Kasumi-1 (cell line): ENCODE results near the gene NIN.

Experiments used
- DNase-seq, 2 experiments: peaks; one replicate each; lab custom pipeline; 2025; lab: John Stamatoyannopoulos, UW

Gene NIN

GRCh38 chr14:50762001-50762930 is 68.7 kb downstream of the NIN start:
- DNase-seq: no peak

DNA sequence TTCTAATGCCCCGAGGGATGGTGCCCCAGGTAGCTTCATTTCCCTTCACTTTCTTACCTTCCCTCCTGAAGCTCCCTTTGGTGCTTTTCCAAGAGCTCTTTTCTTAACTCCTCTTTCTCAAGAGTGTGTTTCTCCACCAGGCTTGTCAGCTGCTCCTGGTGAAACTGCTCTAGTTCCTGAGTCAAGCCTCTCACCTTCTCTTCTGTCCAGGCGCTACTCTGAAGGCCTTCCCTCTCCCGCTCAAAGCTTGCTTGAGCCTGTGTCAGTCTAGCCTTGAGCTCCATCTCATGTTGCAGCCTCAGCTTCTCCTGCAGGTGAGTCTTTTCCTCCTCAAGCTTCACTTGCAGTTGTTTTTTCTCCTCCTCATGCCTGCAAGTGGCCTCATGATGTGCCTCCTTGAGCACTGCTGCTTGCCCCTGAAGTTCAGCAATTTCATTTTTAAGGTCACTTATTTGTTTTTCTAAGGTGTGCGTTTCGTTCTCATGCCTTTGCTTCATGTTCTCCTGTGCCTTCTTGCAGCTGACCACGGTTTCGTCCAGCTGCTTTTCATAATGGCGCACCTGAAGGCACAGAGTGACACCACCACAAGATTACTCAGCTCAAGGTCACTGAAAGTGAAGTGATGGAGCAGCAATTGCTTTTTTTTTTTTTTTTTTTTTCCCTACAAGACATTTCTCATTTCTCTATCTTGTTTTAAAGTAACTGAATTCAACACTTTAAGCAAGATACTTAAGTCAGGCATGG is 71.0 kb downstream of the NIN start:
- no peak for DNase-seq

DNA sequence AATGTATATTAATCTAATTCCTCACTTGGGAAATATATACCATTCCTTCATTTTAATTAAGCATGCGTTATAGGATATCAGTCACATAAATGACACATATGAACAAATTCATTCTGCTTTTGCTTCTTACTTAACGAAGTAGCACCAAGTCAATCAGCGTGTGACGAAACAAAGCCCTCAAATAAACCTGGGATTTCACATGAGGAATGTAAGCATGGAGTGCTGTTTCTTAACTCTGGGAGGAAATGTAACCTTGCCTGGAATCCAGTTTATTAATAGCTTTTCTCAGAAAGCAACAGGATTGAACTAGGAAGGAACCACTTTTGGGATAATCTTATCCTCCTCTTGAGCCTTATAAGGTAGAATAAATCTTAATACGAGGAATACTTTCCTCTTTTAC is 72.0 kb downstream of the NIN start:
- DNase-seq: no peak

DNA sequence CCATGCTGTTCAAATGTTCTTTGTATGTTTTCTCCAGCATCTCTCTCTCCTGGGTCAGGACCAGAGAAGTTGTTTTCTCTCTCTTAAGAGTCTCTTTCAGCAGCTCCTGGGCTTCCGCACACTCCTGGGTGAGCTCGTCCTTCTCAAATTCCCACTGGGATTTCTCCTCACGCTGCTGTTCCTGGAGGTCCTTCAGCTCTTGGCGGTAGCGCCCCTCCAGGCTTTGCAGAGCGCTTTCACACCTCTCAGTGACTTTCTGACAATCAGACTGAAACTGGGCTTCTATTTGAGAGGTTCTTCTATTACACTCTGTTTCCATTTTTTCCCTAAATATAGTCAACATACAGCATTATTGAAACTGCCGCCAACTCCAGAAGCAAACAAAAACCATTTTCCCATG is 72.7 kb downstream of the NIN start:
- DNase-seq: no peak

- no peak for DNase-seq
These were observed 73.3 kb downstream of the NIN start for GRCh38 chr14:50757702-50758101.

GRCh38 chr14:50756300-50756699 is 74.7 kb downstream of the NIN start:
- no peak for DNase-seq

DNA sequence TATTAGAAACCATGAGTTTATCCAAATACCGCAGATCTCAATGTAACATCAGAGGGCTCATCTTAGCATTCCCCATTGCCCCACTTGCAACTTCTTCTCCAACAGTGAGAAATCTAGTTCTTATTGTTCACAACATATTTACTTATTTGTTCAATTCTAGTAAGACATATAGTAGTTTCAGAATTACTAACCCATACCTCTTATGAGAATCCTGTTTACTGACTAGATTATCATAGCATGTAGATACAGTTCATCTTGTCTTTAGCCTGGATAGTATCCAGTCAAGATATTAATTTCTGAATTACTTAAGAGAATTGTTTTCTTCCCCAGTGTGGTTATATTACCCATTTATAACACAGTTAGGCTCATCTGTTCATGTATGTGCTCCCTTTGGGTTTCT is 80.6 kb downstream of the NIN start:
- no peak for DNase-seq

- no peak for DNase-seq
These were observed 85.4 kb downstream of the NIN start for GRCh38 chr14:50745401-50746058.

DNA sequence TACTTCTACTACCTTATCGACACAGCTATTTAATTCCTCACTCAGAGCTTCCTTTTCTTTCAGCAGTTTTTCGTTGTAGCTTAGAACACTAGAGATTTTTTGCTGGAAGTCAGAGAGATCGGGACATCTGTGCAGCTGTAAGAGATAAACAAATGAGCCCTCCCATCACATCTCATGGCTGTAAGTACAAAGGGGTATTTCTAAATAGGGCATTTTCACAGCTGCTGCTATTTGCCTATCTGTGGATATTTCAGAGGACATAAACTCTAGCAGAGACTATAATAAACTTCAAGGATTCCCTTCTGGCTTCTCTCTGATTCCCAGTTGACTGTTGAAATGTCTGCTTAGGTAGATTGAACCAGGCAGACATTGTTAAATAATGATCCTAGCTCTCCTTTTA is 86.7 kb downstream of the NIN start:
- DNase-seq: no peak

GRCh38 chr14:50741567-50741966 is 89.4 kb downstream of the NIN start:
- DNase-seq: no peak

DNA sequence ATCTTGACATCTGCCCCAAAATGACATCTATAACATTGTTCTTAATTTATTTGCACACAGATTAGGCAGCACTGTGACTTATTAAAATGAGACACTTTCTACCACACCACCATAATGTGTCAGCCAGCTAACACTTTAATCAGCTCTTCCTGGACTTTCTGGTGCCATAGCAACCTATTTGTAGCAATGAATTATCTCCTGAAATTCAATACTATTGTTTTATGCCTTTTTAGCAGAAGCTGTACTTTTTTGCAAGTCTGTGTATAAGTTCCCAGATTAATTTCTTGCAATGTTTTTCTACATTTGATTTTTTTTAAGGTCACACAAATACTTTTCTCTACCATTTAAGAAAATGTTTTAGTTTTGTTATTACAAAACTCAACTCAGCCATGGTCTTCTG is 90.1 kb downstream of the NIN start:
- DNase-seq: no peak

DNA sequence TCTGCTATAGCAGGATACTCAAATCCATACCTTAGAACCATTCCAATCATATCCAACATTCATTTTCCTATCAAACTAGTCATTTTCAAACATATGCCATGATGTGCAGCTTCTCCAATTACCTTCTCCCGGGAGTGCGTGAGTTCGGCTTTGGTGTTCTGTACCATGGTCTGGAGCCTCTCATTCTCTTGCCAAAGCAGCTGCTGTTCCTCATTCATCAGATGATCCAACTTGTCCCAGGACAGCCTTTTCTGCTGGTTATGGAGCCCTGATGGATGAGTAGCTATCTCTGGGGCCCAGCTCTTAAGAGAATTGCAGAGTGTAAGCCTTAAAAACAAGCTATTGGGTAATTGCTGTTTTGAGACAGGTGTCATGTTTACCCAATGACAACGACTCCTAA is 91.8 kb downstream of the NIN start:
- no peak for DNase-seq

DNA sequence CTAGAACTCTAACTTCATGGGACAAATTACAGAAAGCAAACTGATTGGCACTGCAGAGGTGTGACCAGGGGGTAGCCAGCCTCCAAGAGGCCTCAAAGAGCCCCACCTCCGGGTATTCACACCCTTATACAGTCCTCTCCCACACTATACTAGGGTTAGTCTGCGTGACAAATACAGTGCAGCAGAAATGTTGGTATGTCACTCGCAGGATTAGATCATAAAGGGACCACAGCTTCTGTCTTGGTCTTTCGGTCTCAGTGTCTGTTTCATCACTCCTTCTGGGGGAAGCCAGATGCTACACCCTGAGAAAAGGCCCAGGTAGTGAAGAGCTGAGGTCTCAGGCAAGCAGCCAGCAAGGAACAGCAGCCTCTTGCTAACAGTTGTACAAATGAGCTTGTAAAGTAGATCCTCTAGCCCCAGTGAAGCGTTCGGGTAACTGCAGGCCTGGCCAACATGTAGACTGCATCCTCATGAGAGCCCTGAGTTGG is 94.0 kb downstream of the NIN start:
- no peak for DNase-seq

DNA sequence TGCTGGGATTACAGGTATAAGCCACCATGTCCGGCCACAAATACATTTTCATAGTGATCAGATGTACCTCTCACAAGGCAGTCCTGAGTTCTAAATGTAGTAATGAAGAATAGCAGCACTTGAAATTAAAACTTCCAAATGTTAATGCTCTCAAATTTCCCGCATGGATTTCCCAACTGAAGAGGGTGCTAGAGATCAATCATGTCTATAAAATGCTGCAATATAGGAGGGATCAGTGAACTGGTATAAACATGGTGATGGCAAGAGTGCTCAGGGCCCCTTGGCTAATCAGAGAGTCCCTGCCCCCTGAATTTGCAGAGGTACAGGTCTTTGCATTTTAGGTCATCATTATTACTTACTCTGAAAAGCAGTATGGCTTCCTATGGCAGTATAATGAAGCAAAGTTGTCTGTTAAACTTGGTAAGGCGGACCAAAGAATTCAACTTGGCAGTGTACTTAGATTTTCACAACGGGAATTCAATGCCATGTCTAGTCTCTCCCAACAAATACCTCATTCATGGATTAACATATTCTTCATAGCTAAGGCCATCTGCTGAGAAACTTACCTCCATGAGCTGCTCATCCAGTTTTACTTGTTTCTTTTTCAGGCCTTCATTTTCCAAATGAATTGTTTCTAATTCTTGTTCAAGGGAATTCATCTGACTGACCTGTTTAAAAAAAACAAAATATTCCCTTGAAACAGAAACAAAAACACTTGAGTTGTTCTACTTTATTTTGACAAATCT is 95.8 kb downstream of the NIN start:
- DNase-seq: no peak

DNA sequence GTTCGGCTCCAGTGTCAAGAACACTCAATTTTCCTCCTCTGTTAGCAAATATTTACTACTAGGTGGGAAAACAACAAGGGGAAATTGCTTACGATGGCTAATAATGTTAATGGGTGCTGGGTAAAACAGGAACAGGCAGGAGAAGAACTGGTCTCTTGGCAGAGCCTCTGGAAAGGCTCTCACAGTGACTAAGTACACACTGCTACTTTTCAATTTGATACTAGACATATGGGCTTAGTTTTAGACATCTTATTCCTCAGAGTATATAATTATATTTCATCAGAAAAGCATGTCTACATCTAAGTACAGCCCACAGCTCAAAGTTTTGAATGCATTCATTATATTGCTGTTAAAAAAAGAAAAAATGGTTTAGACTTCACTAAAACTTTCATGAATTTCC is 97.5 kb downstream of the NIN start:
- DNase-seq: no peak

DNA sequence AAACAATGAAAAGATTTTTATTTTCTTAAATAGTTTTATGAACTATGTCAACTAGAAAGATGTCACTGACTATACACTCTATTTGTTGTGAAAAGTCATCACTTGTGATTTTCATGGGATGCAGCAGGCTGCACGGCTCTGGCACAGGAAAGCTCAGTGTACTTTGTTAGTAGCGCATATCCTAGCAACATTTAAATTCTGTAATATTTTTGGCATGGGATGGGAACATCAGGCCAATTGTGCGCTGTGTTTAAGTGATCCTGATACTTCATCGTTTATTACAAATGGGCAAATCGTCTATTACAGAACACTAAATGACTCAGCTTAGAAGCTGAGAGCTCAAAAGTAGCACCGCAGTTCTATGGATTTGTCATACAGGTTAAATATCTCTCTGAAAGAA is 102.1 kb downstream of the NIN start:
- no peak for DNase-seq

- no peak for DNase-seq
These were observed 104.4 kb downstream of the NIN start for GRCh38 chr14:50726372-50727107.

DNA sequence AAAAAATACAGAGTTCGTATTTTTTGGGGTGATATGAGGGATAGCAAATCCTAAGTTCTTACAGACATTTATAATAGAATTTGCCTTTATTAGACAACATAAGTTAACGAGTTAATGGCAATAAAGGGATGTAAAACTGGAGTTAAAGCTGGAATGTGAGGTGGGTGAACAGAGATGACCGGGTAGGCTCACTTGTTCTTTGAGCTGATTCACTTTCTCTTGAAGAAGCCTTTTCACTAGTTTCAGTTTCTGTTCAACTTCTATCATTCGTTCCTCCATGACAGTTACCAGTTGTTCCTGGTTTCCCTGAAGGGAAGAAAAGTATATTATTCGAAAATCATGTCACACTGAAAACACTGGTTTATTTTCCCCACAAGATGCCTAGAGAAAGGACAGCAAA is 105.2 kb downstream of the NIN start:
- DNase-seq: no peak

DNA sequence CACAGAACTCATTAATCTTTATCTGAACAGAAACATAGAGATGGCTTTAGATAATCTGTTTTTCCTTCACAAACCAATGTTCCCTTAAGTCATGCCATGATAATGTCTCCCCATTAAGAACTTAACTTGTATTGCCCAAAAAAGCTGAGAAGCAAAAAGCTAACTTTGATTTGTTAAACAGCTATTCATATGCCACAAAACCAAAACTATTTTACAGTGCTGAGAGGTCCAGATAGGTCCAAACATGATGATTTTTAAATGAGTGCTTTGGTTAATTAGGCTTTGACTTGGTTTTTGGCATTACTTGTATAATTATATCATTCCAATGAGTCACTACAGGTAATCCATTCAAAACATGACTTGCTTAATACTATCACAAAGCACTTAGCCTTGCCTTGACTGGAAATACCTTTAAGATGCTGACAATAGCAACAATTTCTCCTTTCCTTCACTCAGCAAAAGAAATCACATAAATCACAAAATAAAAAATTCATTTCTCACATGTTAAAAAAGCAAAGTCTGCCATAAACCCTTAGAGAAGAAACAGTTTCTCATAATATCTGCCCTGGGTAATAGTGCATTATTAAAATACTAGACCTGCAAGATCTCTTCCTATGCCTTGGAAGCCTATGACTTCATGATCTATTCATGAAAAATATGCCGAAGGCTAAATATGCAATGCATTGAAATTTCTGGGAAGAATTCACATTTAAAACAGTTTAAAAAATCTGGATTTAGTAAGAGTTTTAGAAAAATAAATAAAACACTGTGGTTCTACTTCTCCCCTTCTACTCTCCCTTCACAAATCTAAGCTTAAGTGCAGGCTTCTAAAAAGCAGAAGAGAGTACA is 110.8 kb downstream of the NIN start:
- DNase-seq: no peak

GRCh38 chr14:50718949-50719348 is 112.0 kb downstream of the NIN start:
- DNase-seq: no peak
